Measurements from ENCODE around the gene ADARB2.

ADARB2 gene

DNA sequence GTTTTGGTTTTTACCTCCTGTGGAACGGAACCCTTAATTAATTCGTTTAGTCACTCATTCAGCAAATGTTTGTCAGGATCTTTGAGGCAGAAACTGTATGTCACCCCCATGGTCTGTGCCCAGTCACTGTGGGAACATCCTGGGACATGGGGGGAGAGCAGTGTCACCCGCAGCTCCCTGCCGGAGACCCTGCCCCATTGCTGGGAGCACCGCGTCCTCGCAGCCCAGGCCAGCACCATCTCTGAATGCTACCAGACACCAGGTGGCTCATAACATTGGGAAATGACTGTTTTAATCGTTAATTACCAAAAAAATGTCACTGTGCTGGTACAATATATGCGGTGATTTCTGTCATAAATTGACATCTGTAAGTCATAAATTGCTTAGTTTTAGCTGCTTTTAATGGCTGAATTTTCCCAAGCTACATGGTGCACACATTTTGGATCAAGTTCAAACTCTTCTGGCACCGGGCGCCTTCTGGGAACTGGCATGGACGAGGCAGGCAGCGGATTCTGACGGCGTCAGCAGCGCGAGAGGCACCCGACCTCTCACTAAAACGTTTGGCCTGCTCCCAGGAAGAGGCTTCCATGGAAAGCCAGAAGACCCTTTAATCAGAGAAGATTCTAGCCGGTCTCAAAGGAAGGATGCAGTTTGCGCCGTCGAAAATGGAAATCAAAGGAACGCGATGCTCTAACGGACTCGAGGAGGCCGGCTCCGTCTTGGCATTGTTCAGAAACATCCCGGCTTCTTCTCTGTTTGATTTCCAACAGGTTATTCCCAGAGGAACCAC, 184.2 kb downstream of the ADARB2 start:
- TF ChIP-seq, protein P1, sequence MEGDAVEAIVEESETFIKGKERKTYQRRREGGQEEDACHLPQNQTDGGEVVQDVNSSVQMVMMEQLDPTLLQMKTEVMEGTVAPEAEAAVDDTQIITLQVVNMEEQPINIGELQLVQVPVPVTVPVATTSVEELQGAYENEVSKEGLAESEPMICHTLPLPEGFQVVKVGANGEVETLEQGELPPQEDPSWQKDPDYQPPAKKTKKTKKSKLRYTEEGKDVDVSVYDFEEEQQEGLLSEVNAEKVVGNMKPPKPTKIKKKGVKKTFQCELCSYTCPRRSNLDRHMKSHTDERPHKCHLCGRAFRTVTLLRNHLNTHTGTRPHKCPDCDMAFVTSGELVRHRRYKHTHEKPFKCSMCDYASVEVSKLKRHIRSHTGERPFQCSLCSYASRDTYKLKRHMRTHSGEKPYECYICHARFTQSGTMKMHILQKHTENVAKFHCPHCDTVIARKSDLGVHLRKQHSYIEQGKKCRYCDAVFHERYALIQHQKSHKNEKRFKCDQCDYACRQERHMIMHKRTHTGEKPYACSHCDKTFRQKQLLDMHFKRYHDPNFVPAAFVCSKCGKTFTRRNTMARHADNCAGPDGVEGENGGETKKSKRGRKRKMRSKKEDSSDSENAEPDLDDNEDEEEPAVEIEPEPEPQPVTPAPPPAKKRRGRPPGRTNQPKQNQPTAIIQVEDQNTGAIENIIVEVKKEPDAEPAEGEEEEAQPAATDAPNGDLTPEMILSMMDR (IDR thresholded peaks at IDR 0.05; ENCODE audit: low read depth, low read length): no peak
- DNase-seq (ENCODE audit: extremely low read depth, low read depth): no peak

GRCh38 chr10:1552406-1552805, 184.9 kb downstream of the ADARB2 start:
- no peak for DNase-seq (ENCODE audit: extremely low read depth, low read depth)

DNA sequence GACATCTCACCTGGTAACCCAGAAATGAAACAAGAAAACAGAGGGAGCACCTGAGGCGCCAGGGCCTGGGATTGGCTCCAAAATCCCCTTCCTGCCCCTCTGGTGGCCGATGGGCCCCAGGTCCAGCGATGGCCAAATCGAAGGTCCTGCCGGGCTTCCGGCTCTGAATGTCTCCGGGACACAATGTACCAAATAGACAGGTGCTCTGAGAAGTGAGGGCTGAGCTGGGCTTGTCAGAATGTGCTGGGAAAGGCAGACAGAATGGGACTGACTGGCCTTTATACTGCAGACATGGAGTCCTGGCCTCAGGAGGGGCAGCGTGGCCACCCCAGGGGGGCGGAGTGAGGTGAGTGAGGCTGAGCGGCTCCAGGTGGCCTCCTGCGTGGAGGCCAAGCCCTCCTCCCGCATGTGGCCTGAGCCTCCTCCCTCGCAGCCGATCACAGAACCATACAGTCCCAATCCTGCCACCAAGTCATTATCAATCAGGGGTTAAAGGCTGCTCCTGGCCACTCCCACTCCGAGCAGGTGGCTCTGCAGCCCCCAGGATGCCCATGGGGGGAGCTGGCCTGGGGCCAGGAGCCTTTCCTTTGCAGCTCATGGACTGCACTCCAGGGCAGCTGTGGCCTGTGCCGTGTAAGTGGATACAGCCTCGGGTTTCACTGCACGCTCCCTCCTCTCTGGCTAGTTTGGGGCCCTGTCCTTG, 185.5 kb downstream of the ADARB2 start:
- no peak for DNase-seq (ENCODE audit: extremely low read depth, low read depth)

More at GRCh38 chr10:1552406-1552805, 184.9 kb downstream of the ADARB2 start:
- TF ChIP-seq, protein P1 (IDR thresholded peaks at IDR 0.05; ENCODE audit: low read depth, low read length): no peak

DNA sequence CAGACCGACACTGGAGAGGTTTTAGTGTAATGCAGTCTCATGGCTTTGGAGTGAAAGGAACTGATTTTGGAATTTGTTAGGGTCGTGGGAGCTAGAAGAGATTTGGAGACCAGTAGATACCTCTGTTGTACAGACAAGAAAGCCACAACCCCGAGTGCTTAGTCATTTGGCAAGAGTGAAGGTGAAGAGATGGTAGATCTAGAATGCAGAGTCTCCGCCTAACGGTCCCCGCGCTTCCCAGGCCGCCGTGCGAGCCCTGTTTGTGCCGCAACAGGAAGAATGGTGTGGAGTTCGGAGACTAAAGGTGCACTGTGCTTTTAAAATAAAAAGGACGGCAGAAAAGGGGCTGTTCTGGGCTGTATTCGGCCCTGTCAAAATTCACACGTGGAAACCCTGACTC, 186.7 kb downstream of the ADARB2 start:
- DNase-seq (ENCODE audit: extremely low read depth, low read depth): no peak
- TF ChIP-seq, protein P1 (IDR thresholded peaks at IDR 0.05; ENCODE audit: low read depth, low read length): no peak

More for the DNA sequence above, 185.5 kb downstream of the ADARB2 start:
- TF ChIP-seq, protein P1 (IDR thresholded peaks at IDR 0.05; ENCODE audit: low read depth, low read length): no peak

- DNase-seq (ENCODE audit: extremely low read depth, low read depth): no peak
- TF ChIP-seq, protein P1 (IDR thresholded peaks at IDR 0.05; ENCODE audit: low read depth, low read length): no peak
These were observed 187.1 kb downstream of the ADARB2 start for GRCh38 chr10:1550291-1550595.

GRCh38 chr10:1549591-1550290, 187.6 kb downstream of the ADARB2 start:
- TF ChIP-seq, protein P1 (IDR thresholded peaks at IDR 0.05; ENCODE audit: low read depth, low read length): no peak
- no peak for DNase-seq (ENCODE audit: extremely low read depth, low read depth)

DNA sequence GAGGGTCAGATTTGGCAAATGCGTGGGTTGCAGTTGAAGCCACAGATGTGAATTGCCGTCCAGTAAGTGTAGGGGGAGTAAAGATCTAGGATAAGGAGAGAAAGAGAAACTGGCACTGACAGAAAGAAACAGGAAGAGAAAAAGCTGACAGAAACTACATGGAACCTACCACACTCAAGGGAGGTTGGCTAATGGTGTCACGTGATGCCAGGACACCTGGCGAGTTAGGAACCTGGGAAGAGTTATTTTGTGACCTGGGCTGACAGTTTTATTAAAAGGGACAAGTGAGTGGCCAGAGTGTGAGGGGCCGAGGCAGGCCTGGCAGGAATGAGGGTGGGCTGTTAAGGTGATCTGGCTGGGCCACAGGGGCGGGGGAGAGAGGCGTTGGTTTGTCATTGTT, 188.7 kb downstream of the ADARB2 start:
- TF ChIP-seq, protein P1 (IDR thresholded peaks at IDR 0.05; ENCODE audit: low read depth, low read length): no peak
- no peak for DNase-seq (ENCODE audit: extremely low read depth, low read depth)
